Mucosa of gallbladder (tissue), 1 donor: Measurements from ENCODE around the gene OR2M5. TPM values are rescaled to one million over a fixed set of nuclear protein-coding genes. Genes with fewer than 3 reads are reported as not detected.

Source experiments
- DNase-seq: peaks from one replicate; pipeline ENCODE4 v3.0.0-alpha.2; 2020; ENCODE audit warnings: low spot score
- total RNA-seq: library from RNA; stranded (reverse); gene quantifications from one replicate; pipeline ENCODE4 v1.2.1, GENCODE V29; 2021
- donor health status: DM: no; HTN: no; CAD: no.

The OR2M5 gene
- total RNA-seq = not detected

- DNase-seq = no peak
These were observed at the start of gene OR2M5 for GRCh38 chr1:248144513-248145198. OR2M5 (plus strand) TSS chr1:248145148; CDS start chr1:248145148, 0 bp downstream.

DNA sequence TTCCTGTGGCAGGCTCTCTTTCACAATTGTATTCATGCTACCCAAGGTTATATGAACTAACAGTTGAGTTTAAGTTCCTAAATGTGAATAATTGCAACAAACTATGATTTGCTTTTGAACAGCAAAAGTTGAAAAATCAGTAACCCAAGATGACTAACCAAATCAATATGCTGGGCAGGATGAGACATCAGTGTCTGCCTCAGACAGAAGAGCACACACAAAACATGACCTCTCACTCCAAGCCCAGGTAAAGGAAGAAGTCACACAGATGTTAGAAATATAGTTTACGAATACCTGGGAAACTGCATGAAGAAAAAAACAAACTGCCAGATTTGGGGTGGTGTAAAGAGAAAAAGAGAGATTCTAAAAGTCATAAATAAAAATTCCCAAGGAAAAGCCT, 46.4 kb upstream of the OR2M5 start:
- no peak for DNase-seq

GRCh38 chr1:248102847-248103246, 42.1 kb upstream of the OR2M5 start:
- no peak for DNase-seq

- DNase-seq = no peak
These were observed 33.8 kb upstream of the OR2M5 start for GRCh38 chr1:248111157-248111556.

DNA sequence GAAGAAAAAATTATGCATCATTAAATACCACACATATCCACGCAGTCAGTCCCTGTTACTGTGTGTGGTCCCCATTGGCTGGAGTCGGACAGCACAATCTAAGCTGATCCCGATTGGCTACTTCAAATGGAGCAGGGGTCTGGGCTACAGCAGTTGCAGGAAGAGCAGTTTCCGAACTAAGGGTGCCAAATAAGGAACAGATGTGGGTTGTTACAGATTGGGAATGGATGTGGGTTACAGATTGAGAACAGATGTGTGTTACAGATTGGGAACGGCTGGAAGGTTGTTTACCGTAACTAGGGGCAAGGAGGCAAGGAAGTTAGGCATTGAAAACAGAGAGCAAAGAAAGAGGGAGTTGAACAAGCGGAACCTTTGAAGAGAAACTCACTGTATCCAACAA, 30.1 kb upstream of the OR2M5 start:
- no peak for DNase-seq

DNA sequence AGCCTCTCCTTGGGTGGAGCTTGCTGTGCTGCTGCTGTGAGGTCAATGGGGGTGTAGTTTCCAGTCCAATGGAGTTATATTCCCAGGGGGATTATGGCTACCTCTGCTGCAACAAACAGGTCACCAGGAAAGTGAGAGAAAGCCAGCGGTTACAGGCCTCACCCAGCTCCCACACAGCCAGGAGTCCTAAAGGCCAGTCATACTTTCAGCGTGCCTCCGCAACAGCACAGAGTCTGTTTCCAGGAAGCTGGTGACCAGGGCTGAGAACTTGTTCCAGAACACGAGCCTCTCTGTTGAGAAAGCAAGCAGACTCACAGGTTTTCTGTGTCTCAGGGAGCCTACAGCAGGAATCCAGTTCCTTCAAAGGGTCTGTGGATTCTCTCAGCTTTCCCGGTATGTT, 17.3 kb upstream of the OR2M5 start:
- no peak for DNase-seq

- no peak for DNase-seq
These were observed 8.1 kb upstream of the OR2M5 start for GRCh38 chr1:248136811-248137210.

DNA sequence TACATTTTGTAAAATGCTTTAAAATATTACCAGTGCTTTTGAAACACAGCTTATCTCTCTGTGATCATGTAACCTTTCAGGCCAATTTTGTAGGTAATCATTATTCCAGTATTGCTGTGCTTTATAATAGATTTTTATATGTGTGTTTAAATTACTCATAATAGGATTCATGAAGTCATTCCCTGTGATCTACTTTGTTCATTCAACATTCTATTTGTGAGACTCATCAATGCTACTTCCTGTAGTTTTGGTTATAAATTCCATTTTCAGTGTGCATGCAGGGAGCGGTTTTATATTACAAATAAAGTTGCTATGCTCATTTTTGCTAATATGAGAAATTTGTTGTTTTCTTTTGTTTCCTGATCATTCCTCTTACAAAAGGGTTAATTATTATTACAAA, 4.1 kb upstream of the OR2M5 start:
- DNase-seq = no peak

DNA sequence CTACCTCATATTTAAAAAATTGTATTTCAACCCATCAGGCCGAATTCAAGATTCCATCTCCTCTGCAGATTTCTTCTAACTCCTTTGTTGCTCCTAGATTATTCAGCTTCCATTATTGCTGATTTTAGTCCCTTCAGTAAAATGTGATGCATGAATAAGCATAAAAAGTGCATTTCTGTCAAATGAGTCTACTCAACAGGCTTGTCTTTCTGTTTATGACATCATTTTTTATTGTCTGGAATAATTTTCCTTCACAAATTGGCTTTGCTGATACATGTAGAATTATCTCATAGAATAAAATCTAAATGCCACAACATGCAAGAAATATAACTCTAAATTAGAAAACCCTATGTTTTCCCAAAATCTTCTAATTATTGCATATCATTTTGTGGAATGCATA, 1.6 kb upstream of the OR2M5 start:
- DNase-seq = no peak

GRCh38 chr1:248152056-248152827, 7.3 kb downstream of the OR2M5 start:
- DNase-seq = no peak

DNA sequence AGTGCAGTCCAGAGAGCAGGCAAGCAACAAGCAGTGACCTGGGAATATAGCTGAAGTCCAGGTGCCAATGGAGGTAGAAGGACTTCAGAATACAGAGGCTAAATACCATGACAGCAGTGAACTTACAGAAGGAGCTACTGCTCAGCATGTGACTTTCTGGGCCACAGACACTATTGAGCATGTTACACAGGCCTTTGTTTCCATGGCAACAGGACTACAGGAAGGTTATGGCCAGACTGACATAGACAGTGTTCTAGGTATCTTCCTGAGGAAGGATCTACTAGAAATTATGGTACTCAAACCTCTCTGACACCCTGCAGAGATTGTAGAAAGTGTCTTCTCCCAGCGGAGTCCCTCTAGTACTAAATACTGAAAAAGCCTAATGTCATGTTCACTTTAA, 11.0 kb downstream of the OR2M5 start:
- DNase-seq = no peak

- no peak for DNase-seq
These were observed 13.8 kb downstream of the OR2M5 start for GRCh38 chr1:248158758-248159157.

DNA sequence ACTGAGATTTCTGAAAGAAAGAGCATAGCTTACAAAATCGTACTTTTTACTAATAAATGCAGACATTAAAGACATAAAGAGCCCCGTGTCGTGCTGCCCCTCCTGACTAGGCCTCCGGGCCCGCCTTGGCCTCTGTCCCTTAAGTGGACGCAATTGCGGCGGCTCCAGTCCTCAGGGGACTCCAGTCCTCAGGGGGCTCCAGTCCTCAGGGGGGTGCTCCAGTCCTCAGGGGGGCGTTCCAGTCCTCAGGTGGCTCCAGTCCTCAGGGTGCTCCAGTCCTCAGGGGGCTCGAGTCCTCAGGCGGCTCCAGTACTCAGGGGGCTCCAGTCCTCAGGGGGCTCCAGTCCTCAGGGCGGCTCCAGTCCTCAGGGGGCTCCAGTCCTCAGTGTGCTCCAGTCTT, 19.1 kb downstream of the OR2M5 start:
- no peak for DNase-seq

- DNase-seq = no peak
These were observed 20.2 kb downstream of the OR2M5 start for GRCh38 chr1:248165186-248165585.

GRCh38 chr1:248174521-248174920, 29.6 kb downstream of the OR2M5 start, which contains the start of gene OR2M2:
OR2M2 (plus strand) TSS chr1:248174821; CDS start chr1:248179986, 5,165 bp downstream.
- no peak for DNase-seq

- DNase-seq = no peak
These were observed 39.0 kb downstream of the OR2M5 start for GRCh38 chr1:248183996-248184395.

GRCh38 chr1:248187363-248187762, 42.4 kb downstream of the OR2M5 start:
- DNase-seq = no peak

GRCh38 chr1:248189026-248189425, 44.1 kb downstream of the OR2M5 start:
- DNase-seq = no peak

GRCh38 chr1:248194117-248194516, 49.2 kb downstream of the OR2M5 start:
- no peak for DNase-seq
